Activated T-cell treated with anti-CD3 and anti-CD28 coated beads, Interleukin-2, amount 50 U/mL, for 1 hour (primary cell): ENCODE measurements around the gene TBC1D16.
"Not testable (repeated sequence)": the region's sequence is repeated elsewhere in the genome, so short reads cannot be mapped to it uniquely, and the experiment has no call there.

Experiments used
- DNase-seq: peaks from one replicate; pipeline ENCODE4 v3.0.0-alpha.2; 2020

Gene TBC1D16

DNA sequence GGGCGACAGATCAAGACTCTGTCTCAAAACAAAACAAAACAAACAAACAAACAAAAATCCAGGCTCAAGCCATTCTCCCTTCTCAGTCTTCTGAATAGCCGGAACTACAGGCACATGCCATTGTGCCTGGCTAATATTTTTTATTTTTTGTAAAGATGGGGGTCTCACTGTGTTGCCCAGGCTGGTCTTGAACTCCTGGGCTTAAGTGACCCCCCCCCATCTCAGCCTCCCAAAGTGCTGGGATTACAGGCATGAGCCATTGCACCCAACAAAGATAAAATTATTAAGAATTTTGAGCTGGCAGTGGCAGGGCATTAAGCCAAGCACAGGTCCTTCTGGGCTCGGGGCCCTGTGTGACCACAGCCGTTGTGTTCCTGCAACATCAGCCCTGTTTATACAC is 126.6 kb downstream of the TBC1D16 start:
- DNase-seq = no peak

DNA sequence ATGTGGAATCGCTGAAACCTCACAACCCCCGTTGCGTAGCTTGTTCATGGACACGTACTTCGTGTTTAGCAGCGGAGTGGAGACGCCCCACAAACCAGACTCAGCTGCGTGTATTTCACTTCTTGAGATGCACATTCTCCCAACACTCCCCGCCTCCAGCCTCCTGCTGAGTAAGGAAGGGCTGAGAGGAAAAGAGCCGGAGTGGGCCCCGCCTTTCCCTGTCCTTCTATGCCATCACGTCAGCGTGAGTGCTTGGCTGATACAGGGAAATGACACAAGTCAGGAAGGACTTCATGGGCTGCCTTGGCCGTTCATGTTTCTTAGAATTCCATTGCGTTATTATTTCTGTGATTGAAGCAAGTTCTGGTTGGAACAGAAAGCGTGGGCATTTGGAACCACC is 127.8 kb downstream of the TBC1D16 start:
- DNase-seq = no peak

DNA sequence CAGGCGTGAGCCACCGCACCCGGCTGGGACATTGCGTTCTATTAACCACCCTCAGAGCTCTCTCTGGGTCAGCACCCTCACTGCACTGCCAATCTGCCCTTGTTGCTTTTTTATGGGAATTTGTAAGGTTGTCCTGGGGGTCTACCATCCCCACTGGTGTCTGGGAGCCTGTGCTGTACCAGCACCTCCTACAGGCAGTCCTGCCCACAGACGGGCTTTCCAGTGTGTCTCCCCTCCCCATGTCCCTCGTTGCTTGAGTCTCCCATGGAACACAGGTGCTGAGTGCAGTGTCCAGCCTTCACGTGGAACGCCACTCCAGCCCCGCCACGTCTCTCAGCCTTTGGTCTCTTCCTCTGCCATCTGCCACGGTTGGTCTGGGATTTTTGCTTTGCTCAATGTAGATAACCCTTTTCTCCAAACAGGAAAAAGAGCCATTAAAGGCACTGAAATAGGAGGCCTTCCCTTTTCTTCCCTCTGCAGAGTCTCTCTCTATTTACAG is 128.4 kb downstream of the TBC1D16 start:
- no peak for DNase-seq

DNA sequence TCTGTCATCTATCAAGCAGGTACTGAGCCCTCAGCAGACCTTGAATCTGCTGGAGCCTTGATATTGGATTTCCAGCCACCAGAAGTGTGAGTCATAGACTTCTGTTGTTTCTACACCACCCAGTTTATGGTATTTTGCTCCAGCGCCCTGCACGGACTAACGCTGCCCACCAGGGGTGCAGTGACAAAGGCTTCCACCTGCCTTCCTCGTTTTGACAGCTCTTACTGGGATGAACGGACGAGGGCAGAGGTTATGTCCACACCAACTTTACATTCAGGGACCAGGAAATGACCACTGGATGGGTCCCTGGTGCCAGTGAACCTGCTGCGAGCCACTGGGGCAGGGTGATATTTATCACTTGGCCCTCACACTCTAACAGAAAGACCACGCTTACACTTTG is 129.8 kb downstream of the TBC1D16 start:
- no peak for DNase-seq

DNA sequence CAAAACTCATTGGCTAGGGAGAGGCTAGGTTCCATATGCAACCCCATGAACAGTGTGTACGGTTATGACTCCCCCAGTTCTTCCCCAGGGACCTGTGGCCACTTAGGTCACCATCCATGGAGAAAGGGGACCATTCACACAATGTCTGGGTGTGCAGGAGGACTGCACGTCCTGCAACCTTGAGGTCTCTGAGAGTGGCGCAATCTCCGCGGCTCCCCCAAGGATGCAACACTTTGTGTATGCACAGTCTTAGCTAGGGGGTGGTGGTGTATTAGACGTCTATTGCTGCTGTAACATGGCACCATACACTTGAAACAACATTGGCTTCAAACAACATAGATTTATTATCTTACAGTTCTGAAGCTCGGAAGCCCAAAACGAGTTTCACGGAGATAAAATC is 130.8 kb downstream of the TBC1D16 start:
- DNase-seq = no peak

DNA sequence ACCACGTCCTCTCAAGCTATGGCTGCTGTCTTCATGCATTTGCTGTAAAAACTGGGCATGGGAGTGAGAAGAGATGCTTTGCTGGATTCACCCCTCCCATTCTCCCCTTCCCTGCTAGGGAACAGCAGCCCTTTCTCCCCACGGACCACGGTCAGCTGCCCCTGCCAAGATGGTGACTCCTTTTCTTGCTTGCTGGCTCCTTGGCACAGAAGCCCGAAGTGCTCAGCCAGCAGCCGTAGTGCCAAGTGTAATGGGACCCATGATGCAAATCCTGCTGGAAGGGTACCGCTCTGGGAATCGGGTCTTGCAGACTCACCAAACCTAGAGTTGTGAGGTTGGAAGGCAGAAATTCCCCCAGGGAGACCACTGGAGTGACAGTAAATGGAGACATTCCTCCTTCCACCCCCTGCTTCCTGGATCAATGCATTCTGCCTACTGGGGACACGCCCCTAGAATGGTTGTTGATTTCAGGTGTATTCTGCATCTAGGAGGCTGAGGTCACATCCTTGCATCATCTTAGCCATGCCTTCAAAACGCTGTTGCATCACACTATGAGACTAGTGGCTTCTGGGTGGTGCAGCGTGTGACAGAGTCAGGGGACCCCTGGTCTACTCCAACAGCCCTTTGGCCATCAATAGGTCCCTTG is 133.4 kb downstream of the TBC1D16 start:
- no peak for DNase-seq

DNA sequence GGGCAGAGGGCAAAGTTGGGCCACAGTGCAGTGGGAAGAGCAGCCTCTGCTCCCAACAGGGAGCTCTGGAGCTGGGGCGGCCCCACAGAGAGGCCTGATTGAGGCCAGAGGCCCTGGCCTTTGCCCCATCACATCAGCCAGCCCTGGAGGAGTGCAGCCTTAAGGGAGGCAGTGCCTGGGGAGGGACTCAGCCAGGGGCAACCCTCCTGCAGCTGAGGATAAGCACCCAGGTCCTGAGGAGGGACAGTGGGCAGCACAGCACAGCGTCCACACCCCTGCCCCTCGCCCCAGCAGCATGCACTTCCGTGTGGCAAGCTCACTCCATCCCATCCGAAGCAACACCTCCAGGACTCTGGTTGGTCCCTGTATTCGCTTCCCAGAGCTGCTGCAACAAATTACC is 134.5 kb downstream of the TBC1D16 start:
- no peak for DNase-seq

DNA sequence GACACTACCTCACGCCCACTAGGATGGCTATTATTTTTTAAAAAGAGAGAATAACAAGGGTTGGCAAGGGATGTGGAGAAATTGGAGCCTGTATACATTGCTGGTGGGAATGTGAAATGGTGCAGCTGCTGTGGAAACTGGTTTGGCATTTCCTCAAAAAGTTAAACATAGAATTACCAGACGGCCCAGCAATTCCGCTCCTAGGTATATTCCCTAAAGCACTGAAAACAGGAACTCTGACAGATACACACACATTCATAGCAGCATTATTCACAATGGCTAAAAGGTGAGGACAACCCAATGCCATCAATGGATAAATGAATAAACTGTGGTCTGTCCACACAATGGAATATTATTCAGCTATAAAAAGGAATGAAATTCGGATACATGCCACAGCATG is 136.1 kb downstream of the TBC1D16 start:
- no peak for DNase-seq

DNA sequence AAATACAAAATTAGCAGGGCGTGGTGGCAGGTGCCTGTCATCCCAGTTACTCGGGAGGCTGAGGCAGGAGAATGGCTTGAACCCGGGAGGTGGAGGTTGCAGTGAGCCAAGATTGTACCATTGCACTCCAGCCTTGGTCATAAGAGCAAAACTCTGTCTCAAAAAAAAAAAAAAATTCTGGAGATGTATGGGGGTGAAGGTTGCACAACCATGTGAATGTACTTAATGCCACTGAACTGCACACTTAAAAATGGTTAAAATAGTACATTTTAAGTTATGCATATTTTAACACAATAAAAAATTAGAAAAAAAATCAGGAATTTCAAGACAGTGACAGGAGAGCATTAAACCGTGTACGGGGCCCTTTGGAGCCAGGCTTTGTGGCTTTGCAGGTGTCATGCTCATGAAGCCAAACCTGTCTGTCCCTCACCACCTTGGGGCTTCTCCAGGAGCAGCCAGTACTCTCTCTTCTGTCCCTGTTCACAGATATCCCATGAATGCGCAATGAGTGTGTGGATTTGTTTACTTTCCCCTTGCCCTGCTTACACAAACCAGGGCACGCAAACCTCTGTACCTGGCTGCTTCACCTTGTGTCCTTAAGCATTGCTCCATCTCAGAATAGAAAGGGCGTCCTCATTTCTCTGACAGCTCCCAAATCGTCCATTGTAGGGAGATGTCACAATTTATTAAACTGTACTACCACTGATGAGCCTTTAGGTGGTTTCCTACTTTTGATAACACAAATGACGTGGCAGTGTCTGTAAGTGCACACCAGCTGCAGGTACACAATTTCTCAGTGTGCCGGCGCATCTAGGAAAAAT is 138.2 kb downstream of the TBC1D16 start:
- no peak for DNase-seq

DNA sequence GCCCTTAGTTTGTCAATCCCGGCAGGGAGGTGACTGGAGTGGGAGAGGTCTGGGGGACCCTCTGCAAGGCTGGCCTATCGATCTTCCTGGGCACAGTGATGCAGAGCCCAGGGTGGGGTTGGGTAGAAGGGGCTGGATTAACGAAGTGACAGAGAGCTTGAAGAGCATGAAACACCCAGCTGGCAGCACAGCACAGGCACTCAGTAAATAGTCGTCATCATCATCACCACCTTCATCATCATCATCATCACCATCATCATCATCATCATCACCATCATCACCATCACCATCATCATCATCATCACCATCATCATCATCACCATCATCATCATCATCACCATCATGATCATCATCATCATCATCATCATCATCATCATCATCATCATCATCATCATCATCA is 142.2 kb downstream of the TBC1D16 start:
- not testable (repeated sequence) for DNase-seq

DNA sequence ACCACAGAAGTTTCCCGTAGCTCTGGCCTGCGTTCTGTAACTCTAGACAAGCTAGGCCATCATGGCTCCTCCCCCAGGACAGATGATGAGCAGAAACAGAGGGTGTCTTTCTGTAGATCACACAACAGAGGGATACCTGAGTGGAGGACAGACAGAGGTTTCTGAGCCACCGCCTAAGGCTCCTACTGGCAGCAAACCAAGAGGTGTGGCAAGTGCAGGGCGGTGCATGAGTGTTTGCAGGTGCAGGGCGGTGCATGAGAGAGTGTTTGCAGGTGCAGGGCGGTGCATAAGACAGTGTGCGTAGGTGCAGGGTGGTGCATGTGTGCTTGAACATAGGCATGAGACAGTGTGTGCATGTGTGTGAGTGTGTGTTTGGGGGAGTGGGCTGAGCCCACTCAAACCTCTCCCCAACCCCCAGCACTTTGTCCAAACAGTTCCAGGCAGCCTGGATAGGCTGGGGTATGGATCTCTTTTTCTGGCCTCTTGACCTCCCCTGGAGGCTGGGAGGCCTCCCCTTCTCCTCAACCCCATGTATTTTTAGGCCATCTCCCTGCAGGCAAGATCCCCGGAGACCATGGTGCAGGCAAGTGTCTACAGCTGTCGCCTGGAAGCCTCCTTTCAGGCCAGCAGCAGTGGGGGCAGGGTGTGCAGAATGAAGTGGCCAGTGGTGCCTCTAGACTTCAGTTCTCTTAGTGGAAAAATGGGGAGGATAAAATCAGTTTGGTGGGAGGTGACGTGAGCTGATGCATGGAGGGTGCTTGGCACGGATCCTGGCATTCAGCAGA is 143.0 kb downstream of the TBC1D16 start:
- DNase-seq = no peak

DNA sequence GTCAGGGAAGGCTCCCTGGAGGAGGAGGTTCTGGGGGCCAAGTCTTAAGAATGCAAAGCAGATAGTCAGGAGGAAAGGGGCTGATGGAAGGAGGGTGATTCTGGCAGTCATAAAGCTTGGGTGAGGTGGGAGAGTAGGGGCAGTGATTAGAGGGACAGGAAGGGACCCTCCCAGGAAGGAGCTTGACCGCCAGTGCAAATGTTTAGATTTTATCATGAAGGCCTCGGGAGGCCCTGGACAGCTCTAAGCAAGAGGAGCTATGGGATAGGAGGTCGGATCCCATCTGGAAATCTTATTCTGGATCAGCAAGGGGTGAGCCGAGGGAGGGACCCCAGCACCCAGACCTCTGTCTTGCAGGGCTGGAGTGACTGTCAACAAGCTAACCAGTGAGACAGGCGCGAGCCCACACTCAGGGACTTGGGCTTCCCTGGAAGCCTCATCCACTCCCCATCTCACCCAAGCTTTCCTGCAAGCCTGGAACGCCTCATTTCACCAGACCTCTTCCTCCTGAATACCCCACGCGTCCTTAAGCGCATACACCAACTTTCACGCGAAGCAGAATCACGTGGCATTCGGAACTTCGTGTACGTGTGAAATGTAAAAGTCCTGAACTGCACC is 144.4 kb downstream of the TBC1D16 start:
- DNase-seq = no peak

DNA sequence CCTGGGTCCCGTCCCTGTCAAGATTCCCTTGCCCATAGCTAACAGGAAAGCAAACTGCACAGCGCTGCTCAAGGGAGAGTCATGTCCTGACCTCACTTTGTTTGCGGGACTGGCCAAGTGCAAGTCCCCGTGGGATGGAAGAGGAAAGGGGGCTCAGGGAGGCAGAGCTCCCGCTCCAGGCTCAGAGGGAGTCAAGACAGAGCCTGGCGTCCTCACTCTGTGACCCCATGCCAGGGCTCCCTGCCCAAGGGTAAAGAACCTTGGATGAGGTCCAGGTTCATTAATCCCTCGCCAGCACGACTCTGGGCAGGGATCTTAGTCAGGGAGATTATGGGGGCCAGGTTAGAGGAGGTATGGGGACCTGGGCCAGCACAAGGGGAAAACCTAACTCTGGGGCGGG is 145.0 kb downstream of the TBC1D16 start:
- DNase-seq = no peak

DNA sequence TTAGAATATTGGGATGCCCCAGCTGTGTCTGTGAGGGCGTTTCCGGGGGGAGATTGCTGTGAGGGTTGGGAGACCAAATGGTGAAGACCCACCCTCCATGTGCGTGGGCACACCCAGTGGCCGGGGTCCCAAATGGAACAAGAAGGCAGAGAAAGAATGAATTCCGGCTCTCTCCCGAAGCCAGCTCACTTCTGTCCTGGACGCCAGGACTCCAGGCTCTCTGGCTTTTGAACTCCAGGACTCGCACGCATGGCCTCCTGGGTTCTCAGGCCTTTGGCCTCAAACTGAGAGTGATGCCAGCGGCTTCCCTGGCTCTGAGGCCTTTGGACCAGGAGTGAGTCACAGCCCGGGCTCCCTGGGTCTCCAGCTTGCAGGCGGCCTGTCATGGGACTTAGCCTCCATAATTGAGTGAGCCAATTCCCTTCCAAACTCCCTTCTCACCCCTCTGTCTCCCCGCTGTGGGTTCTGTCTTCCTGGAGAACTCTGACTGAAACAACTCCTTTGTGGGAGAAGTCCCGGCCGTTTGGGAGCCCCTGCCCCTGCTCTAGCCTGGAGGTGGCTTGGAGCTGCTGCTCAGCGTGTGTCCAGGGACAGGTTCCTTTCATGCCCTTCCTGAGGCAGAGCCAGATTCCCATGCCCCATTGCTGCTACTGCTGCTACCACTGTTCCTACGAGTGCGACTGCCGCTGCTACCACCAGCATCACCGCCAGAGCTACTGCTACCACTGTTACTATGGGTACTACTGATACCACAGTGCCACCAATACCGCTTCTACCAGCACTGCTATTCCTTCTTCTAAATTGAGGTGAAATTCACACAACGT is 146.6 kb downstream of the TBC1D16 start:
- no peak for DNase-seq

DNA sequence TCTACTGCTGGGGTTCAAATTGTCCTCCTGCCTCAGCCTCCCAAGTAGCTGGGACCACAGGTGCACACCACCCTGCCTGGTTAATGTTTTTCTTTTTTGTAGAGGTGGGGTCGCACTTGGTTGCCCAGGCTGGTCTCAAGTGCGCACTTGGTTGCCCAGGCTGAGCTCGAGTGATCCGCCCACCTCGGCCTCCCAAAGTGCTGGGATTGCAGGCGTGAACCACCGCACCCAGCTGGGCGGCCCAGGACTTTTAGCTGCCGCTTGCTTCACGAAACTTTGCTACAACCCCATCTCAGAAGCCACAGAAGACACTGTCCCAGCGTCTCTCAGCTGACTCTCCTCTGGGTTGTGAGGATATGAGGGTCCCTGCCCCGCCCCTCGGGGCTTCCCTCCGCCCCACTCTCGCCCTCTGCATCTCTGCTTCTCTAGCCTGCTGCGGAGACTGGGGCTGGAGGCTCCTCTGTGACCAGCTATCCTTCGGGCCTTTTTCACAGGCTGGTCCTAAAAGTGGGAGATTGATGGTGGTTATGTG is 147.6 kb downstream of the TBC1D16 start:
- no peak for DNase-seq

DNA sequence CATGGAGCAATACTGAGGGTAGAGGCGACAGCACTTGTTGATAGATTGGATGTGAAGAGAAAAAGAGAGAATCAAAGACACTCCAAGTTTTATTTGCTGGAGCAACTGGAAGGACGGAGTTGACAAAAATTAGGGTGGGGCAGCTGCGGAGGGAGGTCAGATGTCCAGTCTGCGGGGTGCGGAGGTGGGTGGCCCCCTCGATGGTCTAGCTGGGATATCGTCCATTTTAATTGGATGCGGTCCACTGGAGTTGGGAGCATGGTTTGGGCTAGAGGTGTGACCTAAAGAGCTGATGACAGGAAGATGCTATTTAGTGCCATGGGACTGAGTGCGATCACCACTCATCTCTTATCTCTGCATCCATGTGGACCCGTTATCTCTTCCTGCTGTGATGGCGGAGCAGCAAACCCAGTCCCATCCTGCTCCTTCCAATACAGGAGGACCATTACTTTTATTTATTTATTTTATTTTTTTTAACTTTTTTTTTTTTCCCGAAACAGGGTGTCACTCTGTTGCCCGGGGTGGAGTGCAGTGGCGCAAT is 148.2 kb downstream of the TBC1D16 start:
- no peak for DNase-seq

DNA sequence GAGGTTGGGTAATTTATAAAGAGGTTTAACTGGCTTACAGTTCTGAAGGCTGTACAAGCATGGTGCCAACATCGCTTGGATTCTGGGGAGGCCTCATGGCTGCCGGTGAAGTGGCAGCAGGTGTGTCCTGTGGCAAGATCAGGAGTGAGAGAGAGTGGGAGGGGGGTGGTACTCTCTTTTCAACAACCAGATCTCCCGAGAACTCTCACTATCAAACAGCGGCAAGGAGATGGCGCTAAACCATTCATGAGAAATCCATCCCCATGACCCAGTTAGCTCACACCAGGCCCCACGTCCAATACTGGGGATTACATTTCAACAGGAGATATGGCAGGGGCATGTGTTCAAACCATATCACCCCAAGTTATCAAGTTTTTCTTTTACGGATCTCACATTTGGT is 152.5 kb downstream of the TBC1D16 start:
- DNase-seq = no peak
